GM23248 (cell line): ENCODE data around the gene HES2. TPM values are rescaled to one million over a fixed set of nuclear protein-coding genes. Genes with fewer than 3 reads are reported as not detected.
"Not testable (repeated sequence)": the region's sequence is repeated elsewhere in the genome, so short reads cannot be mapped to it uniquely, and the experiment has no call there.

Source experiments
- DNase-seq: peaks from one replicate; pipeline ENCODE4 v3.0.0-alpha.2; 2015
- H2AFZ ChIP-seq: fragments of 200-600 bp; sonication (generic); 2 replicates; pipeline ENCODE4 v1.6.1; 2016; ENCODE audit warnings: antibody characterized with exemption
- H3F3A ChIP-seq: fragments of 200-600 bp; sonication (generic); 2 replicates; pipeline ENCODE4 v1.6.1; 2016; ENCODE audit warnings: mild to moderate bottlenecking, antibody characterized with exemption, mixed run types; ENCODE audit not compliant: insufficient read depth
- H3K27ac ChIP-seq: fragments of 200-600 bp; sonication (generic); 2 replicates; pipeline ENCODE4 v1.5.1; 2016; ENCODE audit warnings: mild to moderate bottlenecking
- H3K27me3 ChIP-seq: fragments of 200-600 bp; sonication (generic); replicated peaks from 2 replicates; pipeline ENCODE4 v1.6.1; 2016; ENCODE audit warnings: mild to moderate bottlenecking; ENCODE audit not compliant: insufficient read depth
- H3K36me3 ChIP-seq: fragments of 200-600 bp; sonication (generic); 2 replicates; pipeline ENCODE4 v1.6.1; 2016; ENCODE audit warnings: low read depth, mild to moderate bottlenecking
- H3K4me1 ChIP-seq: fragments of 200-600 bp; sonication (generic); 2 replicates; pipeline ENCODE4 v1.6.1; 2016; ENCODE audit warnings: mild to moderate bottlenecking; ENCODE audit not compliant: insufficient read depth
- H3K4me2 ChIP-seq: fragments of 200-600 bp; sonication (generic); one replicate; pipeline ENCODE4 v1.6.1; 2016; ENCODE audit warnings: mild to moderate bottlenecking; ENCODE audit not compliant: unreplicated experiment
- H3K4me3 ChIP-seq: fragments of 200-600 bp; sonication (generic); 2 replicates; pipeline ENCODE4 v1.5.1; 2016; ENCODE audit warnings: mild to moderate bottlenecking
- H3K79me2 ChIP-seq: fragments of 200-600 bp; sonication (generic); 2 replicates; pipeline ENCODE4 v1.6.1; 2016; ENCODE audit warnings: mild to moderate bottlenecking; ENCODE audit not compliant: insufficient read depth
- H3K9ac ChIP-seq: fragments of 200-600 bp; sonication (generic); 2 replicates; pipeline ENCODE4 v1.6.1; 2016; ENCODE audit warnings: mild to moderate bottlenecking
- H3K9me2 ChIP-seq: fragments of 200-600 bp; sonication (generic); 2 replicates; pipeline ENCODE4 v1.6.1; 2016; ENCODE audit warnings: mixed run types, mild to moderate bottlenecking, moderate library complexity; ENCODE audit not compliant: insufficient read depth
- H3K9me3 ChIP-seq: fragments of 200-600 bp; sonication (generic); one replicate; pipeline ENCODE4 v1.6.1; 2017; ENCODE audit warnings: low read depth
- H4K20me1 ChIP-seq: fragments of 200-600 bp; sonication (generic); 2 replicates; pipeline ENCODE4 v1.6.0; 2016; ENCODE audit not compliant: insufficient read depth
- EZH2 ChIP-seq: fragments of 200-600 bp; sonication (generic); IDR thresholded peaks from 2 replicates; pipeline ENCODE4 v1.6.1; 2018; ENCODE audit warnings: antibody characterized with exemption, mild to moderate bottlenecking; ENCODE audit not compliant: insufficient read depth, poor library complexity, severe bottlenecking
- EZH2phosphoT487 ChIP-seq: fragments of 200-600 bp; sonication (generic); IDR thresholded peaks from 2 replicates; pipeline ENCODE4 v1.6.1; 2018; ENCODE audit warnings: antibody characterized with exemption, moderate library complexity, mild to moderate bottlenecking, low read depth; ENCODE audit not compliant: insufficient read depth
- WGBS, 2 experiments: methylation state at CpG; one replicate each; pipeline ENCODE4 v1.1.6; 2015 to 2017; ENCODE audit warnings: low lambda C conversion rate in 2 of 2, low coverage in 1 of 2; ENCODE audit errors: missing lambda C conversion rate in 2 of 2; 5-methylcytosine and 5-hydroxymethylcytosine counted together
- in situ Hi-C: fragments of 300-500 bp; cut with MboI; formaldehyde crosslinking; loops from 2 replicates; pipeline ENCODE4 v1.15.0; 2020
- polyA plus RNA-seq: library from polyadenylated mRNA; unstranded; fragments of >200 nt; fragmentation: Nextera tagmentation; extraction: Ambion mirVana; gene quantifications from 2 replicates; pipeline ENCODE4 v1.2.1, GENCODE V29; 2016
- total RNA-seq: library from RNA; depleted of rRNA; stranded (reverse); fragments of >200 nt; shearing (Covaris generic); gene quantifications from 2 replicates; pipeline ENCODE4 v1.2.3, GENCODE V29; 2014

Gene HES2
- total and polyA plus RNA-seq, 2 experiments from 2014 or later, result not detected

DNA sequence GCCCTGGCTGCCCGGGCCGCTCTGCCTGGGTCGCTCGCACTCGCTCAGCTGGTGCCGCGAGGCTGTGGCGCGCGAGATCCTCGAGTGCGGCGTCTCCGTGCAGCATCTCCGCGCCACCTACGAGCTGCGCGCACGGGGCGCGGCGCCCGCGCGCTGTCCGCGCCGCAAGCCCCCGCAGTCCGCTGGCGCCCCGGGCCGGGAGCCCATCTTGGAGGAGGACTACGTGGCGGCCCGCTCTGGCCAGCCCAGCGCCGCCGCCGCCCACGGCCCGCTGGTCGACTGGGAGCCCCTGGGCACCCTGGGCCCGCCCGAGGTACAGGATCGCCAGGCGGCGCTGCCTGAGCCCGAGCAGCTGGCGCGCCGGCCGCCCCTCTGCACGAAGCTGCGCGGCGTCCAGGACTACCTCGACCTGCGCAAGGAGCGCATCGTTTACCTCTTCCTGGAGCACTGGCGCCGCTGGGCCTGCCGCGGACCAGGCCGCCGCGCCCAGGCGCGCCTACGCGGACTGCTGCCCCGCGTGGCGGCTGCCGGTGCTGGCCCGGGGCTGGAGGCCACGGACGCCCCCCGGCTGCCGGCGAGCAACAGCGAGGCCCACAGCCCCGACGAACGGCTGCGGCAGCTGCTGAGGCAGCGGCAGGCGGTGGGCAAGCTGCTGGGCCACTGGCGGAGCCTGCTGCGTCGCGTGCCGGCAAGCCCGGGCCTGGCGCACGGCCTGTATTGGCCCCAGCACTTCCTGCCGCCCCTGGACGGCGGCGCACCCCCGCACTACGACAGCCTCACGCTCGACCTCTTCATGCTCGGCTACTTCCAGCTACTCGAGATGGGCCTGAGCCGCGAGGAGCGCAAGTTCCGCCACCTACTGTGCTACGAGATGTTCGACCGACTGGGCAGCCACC, 35.4 kb upstream of the HES2 start:
- Histone ChIP-seq H3K79me2 (no peaks in the 10 kb centered on the region), H2AFZ (no peak overlapping the region), H3K9me3 (no peaks in the 10 kb centered on the region), H3K36me3 (no peaks in the 10 kb centered on the region), H3K4me2 (no peak overlapping the region), H3K27me3 (peaks cover 61% of the 10 kb centered on the region), H3K4me3 (no peak overlapping the region), H3K9me2 (no peaks in the 10 kb centered on the region), H3K4me1 (no peaks in the 10 kb centered on the region), H3K27ac (no peak overlapping the region), H4K20me1 (no peaks in the 10 kb centered on the region), H3F3A (no peaks in the 10 kb centered on the region), H3K9ac (no peak overlapping the region)
- no peak for TF ChIP-seq EZH2phosphoT487
- TF ChIP-seq EZH2, result no peak
- WGBS, 2 experiments, result 4 to 5% methylated on average over 87 to 97 of the region's 115 CpGs
- DNase-seq, result peak; percentile 41
- in situ Hi-C loops, result no loop called here

DNA sequence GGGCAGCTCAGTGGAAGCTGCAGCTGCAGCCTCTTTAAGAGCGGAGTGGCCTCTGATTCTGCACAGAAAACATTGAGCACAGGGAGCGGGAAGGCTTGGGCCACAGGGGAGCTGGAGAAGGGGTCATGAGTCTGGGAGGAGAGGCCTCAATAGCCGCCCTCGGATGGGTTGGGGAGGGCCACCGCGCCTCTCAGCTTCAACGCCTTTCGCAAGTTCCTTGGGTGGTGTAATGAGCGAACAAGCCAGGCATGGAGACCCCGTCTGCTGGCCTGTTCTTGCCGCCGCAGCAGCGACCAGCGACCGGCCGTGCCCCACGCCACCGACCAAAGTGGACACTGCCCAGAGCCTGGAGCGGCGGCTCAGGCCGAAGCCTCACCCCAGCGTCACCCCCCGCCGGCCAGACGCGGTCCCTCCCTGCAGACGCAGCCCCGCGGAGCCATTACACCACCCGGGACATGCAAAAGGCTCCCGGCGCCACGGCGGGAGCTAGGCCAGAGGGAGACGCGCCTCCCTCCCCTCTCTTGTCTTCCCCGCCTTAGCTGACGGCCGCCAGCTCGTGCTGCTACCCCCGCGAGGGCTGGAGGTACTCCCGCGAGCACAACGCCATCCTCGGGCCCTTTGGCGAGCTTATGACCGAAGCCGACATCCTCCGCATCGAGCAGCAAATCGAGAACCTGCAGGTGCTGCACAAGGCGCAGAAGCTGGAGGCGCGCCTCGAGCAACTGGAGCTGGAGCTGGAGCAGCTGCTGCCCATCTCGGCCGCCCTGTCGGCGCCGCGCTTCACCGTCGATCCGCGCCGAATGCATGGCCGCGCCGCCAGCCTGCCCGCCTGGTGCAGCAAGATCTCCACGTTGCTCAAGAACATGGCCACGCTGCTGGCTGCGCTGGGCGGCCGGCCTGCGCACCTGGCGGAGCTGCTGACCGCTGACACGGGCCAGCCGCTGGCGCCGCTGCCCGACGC, 34.5 kb upstream of the HES2 start:
- TF ChIP-seq EZH2phosphoT487, result 0 out of 2 replicates have a peak, but pooled peaks have one; percentile 50
- WGBS, 2 experiments, result 3 to 5% methylated on average over 67 to 79 of the region's 85 CpGs
- H3K27ac ChIP-seq, H3K9ac ChIP-seq, H3K9me2 ChIP-seq, H3K4me2 ChIP-seq, H3K4me3 ChIP-seq, H3K79me2 ChIP-seq, H4K20me1 ChIP-seq, in situ Hi-C loops, H3K9me3 ChIP-seq, H3F3A ChIP-seq, H3K36me3 ChIP-seq, H3K4me1 ChIP-seq, H2AFZ ChIP-seq: not testable (repeated sequence)
- peaks cover 64% of the 10 kb centered on the region for H3K27me3 ChIP-seq
- peak; percentile 38 for DNase-seq

DNA sequence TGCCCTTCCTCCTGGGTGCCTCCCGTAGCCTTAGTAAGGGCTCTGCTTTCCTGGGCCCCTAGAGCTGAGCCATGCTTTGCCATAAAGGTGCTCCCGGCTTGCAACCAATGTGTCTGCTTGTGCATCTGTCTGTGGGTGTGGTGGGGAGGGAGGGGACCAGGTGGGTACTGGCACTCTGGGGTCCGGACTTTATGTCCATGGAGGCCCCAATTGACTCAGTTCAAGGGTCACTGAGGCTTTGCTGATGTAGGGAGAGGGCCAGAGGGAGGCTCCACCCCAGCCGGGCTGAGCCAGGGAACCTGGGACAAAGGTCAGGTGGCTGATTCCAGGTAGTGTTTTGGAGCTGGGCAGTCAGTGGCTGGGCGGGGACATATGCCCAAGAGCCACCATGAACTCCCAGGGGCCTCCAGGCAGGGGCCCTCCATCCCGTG, 31.2 kb upstream of the HES2 start:
- in situ Hi-C loops, result no loop called here
- no peak for DNase-seq
- Histone ChIP-seq H4K20me1 (no peaks in the 10 kb centered on the region), H3K4me1 (no peaks in the 10 kb centered on the region), H3K4me2 (no peak overlapping the region), H3K9me2 (no peaks in the 10 kb centered on the region), H3K27me3 (peaks cover 73% of the 10 kb centered on the region), H3K9ac (no peak overlapping the region), H3F3A (no peaks in the 10 kb centered on the region), H3K9me3 (no peaks in the 10 kb centered on the region), H3K4me3 (no peak overlapping the region), H3K27ac (no peak overlapping the region), H3K79me2 (no peaks in the 10 kb centered on the region), H2AFZ (no peak overlapping the region), H3K36me3 (no peaks in the 10 kb centered on the region)
- WGBS, 2 experiments, result 32% methylated on average over 6 of the region's 6 CpGs
- TF ChIP-seq EZH2, result no peak
- no peak for TF ChIP-seq EZH2phosphoT487

DNA sequence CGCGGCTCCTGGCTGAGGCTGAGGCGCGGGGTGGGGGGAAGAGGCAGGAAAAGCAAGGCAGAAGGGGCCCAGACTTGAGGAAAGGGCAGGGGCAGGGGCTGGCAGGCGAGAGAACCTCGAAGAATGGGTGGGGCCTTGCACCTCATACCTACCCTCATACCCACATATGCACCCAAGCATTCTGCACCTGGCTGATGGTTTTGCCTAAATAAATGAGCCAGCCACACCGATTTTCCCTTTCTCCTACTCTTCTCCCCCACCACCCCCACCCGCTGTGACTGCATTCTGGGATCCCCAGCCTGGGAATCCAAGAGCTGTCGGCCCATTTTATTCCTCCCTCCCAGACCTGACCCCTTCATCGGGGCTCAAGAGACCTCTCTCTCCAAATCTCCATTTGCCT, 30.8 kb upstream of the HES2 start:
- H3K36me3 ChIP-seq, H3K4me1 ChIP-seq, H3F3A ChIP-seq, H3K27ac ChIP-seq, H2AFZ ChIP-seq, H3K79me2 ChIP-seq, H3K4me2 ChIP-seq, H3K9me3 ChIP-seq, H3K9ac ChIP-seq, DNase-seq, H3K9me2 ChIP-seq, in situ Hi-C loops, H4K20me1 ChIP-seq, H3K4me3 ChIP-seq: not testable (repeated sequence)
- WGBS, 2 experiments, result 26 to 34% methylated on average over 8 to 10 of the region's 10 CpGs
- peaks cover 69% of the 10 kb centered on the region for H3K27me3 ChIP-seq
